Gastrocnemius medialis (tissue), 4 donors: ENCODE data around the gene GPR153. TPM values are rescaled to one million over a fixed set of nuclear protein-coding genes. Genes with fewer than 3 reads are reported as not detected.

Experiments used
- ATAC-seq, 2 donors: fragments of 150-250 bp; one replicate each; pipeline ENCODE4 v1.9.1; 2016
- DNase-seq, 2 donors: peaks; one replicate each; pipeline ENCODE4 v3.0.0-alpha.2; 2019
- H3K27ac ChIP-seq, 4 donors: fragments of 200-600 bp; sonication (generic); 1 replicate in 1 of 4; 2 replicates in 3 of 4; pipeline ENCODE4 v1.5.1; 2016 to 2018; ENCODE audit warnings: mild to moderate bottlenecking in 2 of 4, moderate library complexity in 1 of 4
- H3K27me3 ChIP-seq, 3 donors: fragments of 200-600 bp; sonication (generic) in 2 of 3; 1 replicate in 1 of 3; 2 replicates in 2 of 3; pipeline versions ENCODE4 v1.5.1 to v1.6.0; 2016 to 2019; ENCODE audit warnings: mild to moderate bottlenecking in 1 of 3, moderate library complexity in 1 of 3
- H3K36me3 ChIP-seq, 2 donors: fragments of 200-600 bp; sonication (generic) in 1 of 2; one replicate each; pipeline ENCODE4 v1.5.1; 2017 to 2018
- H3K4me1 ChIP-seq, 2 donors: fragments of 200-600 bp; sonication (generic) in 1 of 2; one replicate each; pipeline ENCODE4 v1.5.1; 2016 to 2017; ENCODE audit warnings: mild to moderate bottlenecking in 2 of 2
- H3K4me3 ChIP-seq, 4 donors: fragments of 200-600 bp; sonication (generic) in 3 of 4; 1 replicate in 1 of 4; 2 replicates in 3 of 4; pipeline ENCODE4 v1.5.1; 2016 to 2019; ENCODE audit warnings: mild to moderate bottlenecking in 2 of 4
- H3K9me3 ChIP-seq, 3 donors: fragments of 200-600 bp; sonication (generic) in 2 of 3; 1 replicate in 1 of 3; 2 replicates in 2 of 3; pipeline ENCODE4 v1.5.1; 2016 to 2019
- POLR2A ChIP-seq, 2 donors: fragments of 450-650 bp; IDR thresholded peaks; one replicate each; pipeline ENCODE4 v1.6.1; 2017; ENCODE audit warnings: antibody characterized with exemption in 2 of 2, mild to moderate bottlenecking in 2 of 2, moderate library complexity in 2 of 2
- in situ Hi-C, 4 donors: fragments of 200-750 bp; cut with MboI; loops; one replicate each; pipeline versions ENCODE4 v1.15.0 to v1.8.0; 2017; ENCODE audit warnings: low sequenced_read_pairs in 4 of 4
- intact Hi-C: fragments of 100-400 bp; cut with DNase I; formaldehyde crosslinking; loops from one replicate; pipeline ENCODE4 v1.15.1; 2023; ENCODE audit warnings: low total_unique reads
- total RNA-seq, 4 donors: library from RNA; depleted of rRNA; stranded (reverse); fragments of >200 nt; gene quantifications; one replicate each; pipeline versions ENCODE4 v1.1.0 to v1.2.3, GENCODE V29; 2016
- TF ChIP-seq, protein P1 (sequence below), 5 experiments: fragments of 450-650 bp in 3 of 5; fragments of 200-600 bp in 2 of 5; sonication (generic) in 2 of 5; IDR thresholded peaks in 4 of 5; conservative IDR thresholded peaks in 1 of 5; 1 replicate in 4 of 5; 2 replicates in 1 of 5; pipeline ENCODE4 v1.5.1; 2016 to 2019; ENCODE audit warnings: antibody characterized with exemption in 5 of 5, mild to moderate bottlenecking in 3 of 5, moderate library complexity in 3 of 5

The GPR153 gene
- total RNA-seq, 4 donors from 2014 or later = 1.1 to 3.4 (median 2.0) TPM

DNA sequence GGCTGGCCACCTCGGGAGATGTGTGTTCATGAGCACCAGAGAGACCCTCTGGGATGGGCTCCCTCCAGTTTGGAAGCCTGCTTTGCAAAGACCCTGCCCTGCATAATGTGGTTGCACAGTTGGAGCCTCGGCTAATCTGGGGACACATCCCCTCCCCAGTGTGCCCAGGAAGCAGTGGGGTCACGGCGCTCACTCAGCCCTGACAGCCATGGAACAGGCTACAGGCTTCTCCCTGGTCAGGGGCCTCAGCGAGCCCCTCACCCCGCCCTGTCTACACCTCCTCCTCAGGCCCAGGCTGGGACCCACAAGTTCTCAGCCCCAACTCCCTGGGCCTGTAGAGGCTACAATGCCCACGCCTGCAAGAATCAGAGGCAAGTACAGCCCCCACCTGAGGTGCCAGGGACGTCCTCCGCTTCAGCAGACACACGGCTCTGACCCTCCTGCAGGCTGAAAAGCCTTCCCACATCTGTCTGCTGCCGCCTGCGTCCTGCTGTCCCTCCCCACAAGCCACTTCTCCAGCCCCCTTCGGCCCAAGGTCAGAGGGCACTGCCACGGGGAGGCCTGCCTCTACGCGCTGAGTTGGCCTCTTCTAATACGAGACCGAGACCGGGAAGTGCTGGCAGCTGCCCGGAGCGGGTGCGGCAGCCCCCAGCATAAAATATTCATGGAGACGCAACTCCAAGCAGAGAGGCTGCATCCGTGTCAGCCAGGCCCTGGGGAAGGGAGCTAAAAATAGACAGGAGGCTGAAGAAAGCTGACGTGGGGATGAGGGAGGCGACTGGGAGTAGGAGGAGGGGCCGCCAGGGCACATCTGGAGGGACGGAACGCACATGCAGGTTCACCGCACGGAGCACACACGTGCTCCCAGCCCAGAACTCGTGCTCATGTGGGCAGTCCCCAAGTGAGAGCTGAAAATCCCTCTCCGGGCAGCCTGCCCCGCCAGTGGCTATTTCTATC, 15.2 kb upstream of the GPR153 start:
- in situ Hi-C loops = no loop called here
- peak; percentile 76 to 82 for ATAC-seq
- H3K4me3 ChIP-seq = peak overlapping the region in 3 of 4 donors; percentile 5 to 46 (median 16)
- intact Hi-C loops = no loop called here
- DNase-seq = peak; percentile 36 to 55
- H3K36me3 ChIP-seq = no peaks in the 10 kb centered on the region
- H3K9me3 ChIP-seq = no peaks in the 10 kb centered on the region
- peak overlapping the region; percentile 39 to 81 (median 50) for H3K27ac ChIP-seq
- H3K4me1 ChIP-seq = peaks cover 10 to 16% of the 10 kb centered on the region in 2 donors
- TF ChIP-seq, protein P1, sequence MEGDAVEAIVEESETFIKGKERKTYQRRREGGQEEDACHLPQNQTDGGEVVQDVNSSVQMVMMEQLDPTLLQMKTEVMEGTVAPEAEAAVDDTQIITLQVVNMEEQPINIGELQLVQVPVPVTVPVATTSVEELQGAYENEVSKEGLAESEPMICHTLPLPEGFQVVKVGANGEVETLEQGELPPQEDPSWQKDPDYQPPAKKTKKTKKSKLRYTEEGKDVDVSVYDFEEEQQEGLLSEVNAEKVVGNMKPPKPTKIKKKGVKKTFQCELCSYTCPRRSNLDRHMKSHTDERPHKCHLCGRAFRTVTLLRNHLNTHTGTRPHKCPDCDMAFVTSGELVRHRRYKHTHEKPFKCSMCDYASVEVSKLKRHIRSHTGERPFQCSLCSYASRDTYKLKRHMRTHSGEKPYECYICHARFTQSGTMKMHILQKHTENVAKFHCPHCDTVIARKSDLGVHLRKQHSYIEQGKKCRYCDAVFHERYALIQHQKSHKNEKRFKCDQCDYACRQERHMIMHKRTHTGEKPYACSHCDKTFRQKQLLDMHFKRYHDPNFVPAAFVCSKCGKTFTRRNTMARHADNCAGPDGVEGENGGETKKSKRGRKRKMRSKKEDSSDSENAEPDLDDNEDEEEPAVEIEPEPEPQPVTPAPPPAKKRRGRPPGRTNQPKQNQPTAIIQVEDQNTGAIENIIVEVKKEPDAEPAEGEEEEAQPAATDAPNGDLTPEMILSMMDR (IDR thresholded peaks at IDR 0.05 in 4 of 5, conservative IDR thresholded peaks at IDR 0.05 in 1 of 5) = no peak
- no peak for TF ChIP-seq POLR2A (IDR thresholded peaks at IDR 0.05)
- H3K27me3 ChIP-seq = no peaks in the 10 kb centered on the region

DNA sequence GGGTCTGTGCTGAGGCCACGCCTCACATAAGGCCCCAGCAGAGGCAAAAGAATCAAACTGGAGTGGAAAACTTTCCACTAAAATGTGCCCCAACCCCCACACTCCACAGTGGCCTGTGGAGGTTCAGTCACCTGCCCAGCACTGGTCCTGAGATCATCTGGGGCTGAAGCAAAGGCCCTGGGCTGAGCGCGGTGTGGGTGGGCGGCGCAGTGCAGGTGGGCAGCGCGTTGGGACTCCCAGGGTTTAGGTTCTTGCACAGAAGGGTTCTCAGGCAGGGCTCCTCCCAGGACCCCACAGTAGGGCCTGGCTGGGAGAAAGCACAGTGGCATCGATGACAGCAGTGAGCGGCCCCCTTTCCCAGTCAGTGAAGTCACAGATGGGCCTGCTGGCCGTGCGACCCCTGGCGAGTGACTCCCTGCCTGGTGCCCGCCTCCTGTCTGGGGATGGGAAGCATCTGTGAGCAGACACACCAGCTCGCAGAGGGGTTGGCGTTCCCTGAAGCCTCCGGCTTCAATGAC, 13.8 kb upstream of the GPR153 start:
- Histone ChIP-seq H3K4me1 (peaks cover 10 to 16% of the 10 kb centered on the region in 2 donors), H3K36me3 (no peaks in the 10 kb centered on the region), H3K27ac (no peak overlapping the region), H3K9me3 (no peaks in the 10 kb centered on the region), H3K4me3 (no peak overlapping the region), H3K27me3 (no peaks in the 10 kb centered on the region)
- DNase-seq (no peak), ATAC-seq (no peak)
- intact Hi-C loops (no loop called here), in situ Hi-C loops (no loop called here)
- TF ChIP-seq, protein P1 (IDR thresholded peaks at IDR 0.05 in 4 of 5, conservative IDR thresholded peaks at IDR 0.05 in 1 of 5) = no peak
- no peak for TF ChIP-seq POLR2A (IDR thresholded peaks at IDR 0.05)

DNA sequence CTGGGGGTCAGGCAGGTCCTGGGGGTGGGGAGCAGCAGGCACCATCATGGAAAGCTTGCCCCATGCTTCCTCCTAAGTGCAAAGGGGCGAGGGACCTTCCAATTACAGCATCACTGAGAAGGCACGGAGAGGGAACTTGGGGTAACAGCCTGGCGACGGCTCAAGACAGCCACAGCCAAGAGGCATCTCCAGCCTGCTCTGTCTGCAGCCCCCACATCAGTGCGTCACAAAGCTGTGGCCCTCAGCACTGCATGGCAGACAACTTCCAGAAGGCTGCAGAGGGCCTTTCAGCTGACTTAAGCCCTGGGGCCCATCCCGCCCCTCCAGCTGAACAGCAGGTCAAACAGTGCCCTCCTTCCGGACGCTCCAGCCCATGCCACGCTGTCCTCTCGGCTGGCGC, 13.2 kb upstream of the GPR153 start:
- Histone ChIP-seq H3K27me3 (no peaks in the 10 kb centered on the region), H3K4me3 (no peak overlapping the region), H3K27ac (no peak overlapping the region), H3K36me3 (no peaks in the 10 kb centered on the region), H3K4me1 (peaks cover 10 to 16% of the 10 kb centered on the region in 2 donors), H3K9me3 (no peaks in the 10 kb centered on the region)
- DNase-seq = no peak
- intact Hi-C loops = no loop called here
- in situ Hi-C loops = no loop called here
- no peak for TF ChIP-seq POLR2A (IDR thresholded peaks at IDR 0.05)
- TF ChIP-seq, protein P1 (IDR thresholded peaks at IDR 0.05 in 4 of 5, conservative IDR thresholded peaks at IDR 0.05 in 1 of 5) = no peak
- ATAC-seq = no peak

DNA sequence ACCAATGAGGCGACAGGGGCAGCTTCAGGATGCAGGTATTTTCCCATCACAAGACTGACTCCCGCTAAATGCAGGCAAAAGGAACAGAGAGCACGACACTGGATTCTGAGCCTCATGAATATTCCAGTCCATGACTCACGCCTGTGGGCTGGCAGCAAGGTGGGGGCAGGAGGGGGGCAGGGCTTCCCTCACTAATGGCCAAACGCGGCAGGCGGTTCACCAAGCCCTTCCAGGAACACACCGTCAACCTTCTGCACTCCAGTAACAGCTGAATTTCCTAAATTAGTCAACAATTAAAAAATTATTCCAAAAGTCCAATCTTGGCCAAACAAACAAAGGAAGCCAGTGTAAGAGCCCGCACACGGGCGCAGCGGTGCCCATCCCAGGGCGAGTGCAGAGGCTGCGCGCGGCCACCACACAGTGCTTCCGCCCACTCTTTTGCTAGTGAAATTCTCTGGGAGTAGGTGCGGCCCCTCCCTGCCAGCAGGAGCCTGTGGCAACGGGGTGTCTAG, 12.5 kb upstream of the GPR153 start:
- Histone ChIP-seq H3K27ac (no peak overlapping the region), H3K36me3 (no peaks in the 10 kb centered on the region), H3K4me3 (no peak overlapping the region), H3K4me1 (peaks cover 10 to 16% of the 10 kb centered on the region in 2 donors), H3K9me3 (no peaks in the 10 kb centered on the region), H3K27me3 (no peaks in the 10 kb centered on the region)
- intact Hi-C loops = no loop called here
- no peak for ATAC-seq
- TF ChIP-seq, protein P1 (IDR thresholded peaks at IDR 0.05 in 4 of 5, conservative IDR thresholded peaks at IDR 0.05 in 1 of 5) = no peak
- no peak for TF ChIP-seq POLR2A (IDR thresholded peaks at IDR 0.05)
- no peak for DNase-seq
- in situ Hi-C loops = no loop called here
